Measurements from ENCODE around the gene TEX2. TPM values are rescaled to one million over a fixed set of nuclear protein-coding genes. Genes with fewer than 3 reads are reported as not detected.

The TEX2 gene
- total and polyA plus RNA-seq, 2 of the 13 experiments (the other 11 are each of a cell fraction or from before 2014, with no cell fraction given): 21.4 to 37.7 TPM

GRCh38 chr17:64178011-64178825 lies 84.8 kb downstream of the TEX2 start (continued):
- TF ChIP-seq NCOA1 (CRISPR knock-in tag; IDR thresholded peaks at IDR 0.05): 0 out of 2 replicates have a peak, but pooled peaks have one; percentile 39
- TF ChIP-seq ZNF546 (CRISPR knock-in tag; conservative IDR thresholded peaks at IDR 0.05): no peak
- TF ChIP-seq PAXIP1 (CRISPR knock-in tag; conservative IDR thresholded peaks at IDR 0.05): peak; percentile 94
- peak; percentile 62; the same call in 1 of the 2 replicates for TF ChIP-seq MYC (CRISPR knock-in tag; IDR thresholded peaks at IDR 0.05; ENCODE audit: borderline replicate concordance)
- 0 out of 2 replicates have a peak, but pooled peaks have one; percentile 50 for TF ChIP-seq KIAA2018 (CRISPR knock-in tag; IDR thresholded peaks at IDR 0.05; ENCODE audit: borderline replicate concordance)
- TF ChIP-seq SMAD1 (CRISPR knock-in tag; IDR thresholded peaks at IDR 0.05; ENCODE audit: borderline replicate concordance, low read depth): peak; percentile 23; the same call in 1 of the 2 replicates
- no peak for TF ChIP-seq EHMT2 (IDR thresholded peaks at IDR 0.05; ENCODE audit: borderline replicate concordance, low read depth, low read length)
- TF ChIP-seq DMTF1 (CRISPR knock-in tag; IDR thresholded peaks at IDR 0.05): no peak
- peak; percentile 92 for TF ChIP-seq ZNF792 (CRISPR knock-in tag; IDR thresholded peaks at IDR 0.05)
- TF ChIP-seq ZBTB20 (CRISPR knock-in tag; IDR thresholded peaks at IDR 0.05; ENCODE audit: borderline replicate concordance, low read depth): peak; percentile 59; the same call in 1 of the 2 replicates
- TF ChIP-seq SIX1 (CRISPR knock-in tag; IDR thresholded peaks at IDR 0.05; ENCODE audit: borderline replicate concordance): peak; percentile 85
- TF ChIP-seq ZNF230 (CRISPR knock-in tag; IDR thresholded peaks at IDR 0.05): 0 out of 2 replicates have a peak, but pooled peaks have one; percentile 44
- TF ChIP-seq NCOA2 (CRISPR knock-in tag; IDR thresholded peaks at IDR 0.05): peak; percentile 87
- peak; percentile 82; the same call in 1 of the 2 replicates for TF ChIP-seq IRF2 (CRISPR knock-in tag; IDR thresholded peaks at IDR 0.05)

Data from HepG2 (cell line).